Measurements from ENCODE around the gene HSD3B1. TPM values are rescaled to one million over a fixed set of nuclear protein-coding genes. Genes with fewer than 3 reads are reported as not detected.
"Not testable (repeated sequence)": the region's sequence is repeated elsewhere in the genome, so short reads cannot be mapped to it uniquely, and the experiment has no call there.

The HSD3B1 gene
- total and polyA plus RNA-seq, 11 donors, result not detected

GRCh38 chr1:119550381-119550780 is 43.4 kb downstream of the HSD3B1 start:
- no peaks in the 10 kb centered on the region for H3K36me3 ChIP-seq
- H3K4me3 ChIP-seq, result no peak overlapping the region
- no peak for ATAC-seq
- WGBS, 4 donors, result 86 to 94% (median 88%) methylated on average over 2 of the region's 2 CpGs
- no peaks in the 10 kb centered on the region for H3K27me3 ChIP-seq
- no peak for DNase-seq
- H3K4me1 ChIP-seq, result peaks cover 0 to 16% (median 6%) of the 10 kb centered on the region in 12 donors
- TF ChIP-seq CTCF (IDR thresholded peaks at IDR 0.05), result no peak
- TF ChIP-seq POLR2A (IDR thresholded peaks at IDR 0.05), result no peak
- no peak overlapping the region for H3K27ac ChIP-seq
- intact Hi-C loops (cut with DNase I), result loop anchor here in 1 of 10 donors (10.0 kb wide), 1 partner anchor 54 kb away; no protein-coding TSS in a partner anchor
- H3K9me3 ChIP-seq, result no peaks in the 10 kb centered on the region

- no peak overlapping the region for H3K27ac ChIP-seq
- intact Hi-C loops (cut with DNase I), result loop anchor here in 1 of 10 donors (10.0 kb wide), 1 partner anchor 54 kb away; no protein-coding TSS in a partner anchor
- H3K36me3 ChIP-seq, result no peaks in the 10 kb centered on the region
- H3K9me3 ChIP-seq, result no peaks in the 10 kb centered on the region
- DNase-seq, result no peak
- TF ChIP-seq POLR2A (IDR thresholded peaks at IDR 0.05) (no peak), CTCF (IDR thresholded peaks at IDR 0.05) (no peak)
- H3K27me3 ChIP-seq, result no peaks in the 10 kb centered on the region
- H3K4me3 ChIP-seq, result no peak overlapping the region
- no peak for ATAC-seq
- H3K4me1 ChIP-seq, result peaks cover 0 to 16% (median 6%) of the 10 kb centered on the region in 12 donors
Observed at GRCh38 chr1:119551218-119551617, 44.2 kb downstream of the HSD3B1 start.

GRCh38 chr1:119552656-119553055 is 45.6 kb downstream of the HSD3B1 start:
- ATAC-seq, result not testable (repeated sequence)

GRCh38 chr1:119553302-119554071 is 46.5 kb downstream of the HSD3B1 start:
- H3K27me3 ChIP-seq, H3K4me3 ChIP-seq, H3K36me3 ChIP-seq, H3K27ac ChIP-seq, DNase-seq, H3K9me3 ChIP-seq: not testable (repeated sequence)
- peak in 1 of 4 donors; percentile 58 for ATAC-seq
- intact Hi-C loops (cut with DNase I), result loop anchor here in 1 of 10 donors (10.0 kb wide), 1 partner anchor 51 kb away; no protein-coding TSS in a partner anchor
- WGBS, 4 donors, result 83 to 91% (median 86%) methylated on average over 1 of the region's 1 CpG
- peaks cover 0 to 16% (median 6%) of the 10 kb centered on the region in 12 donors for H3K4me1 ChIP-seq

More at GRCh38 chr1:119552656-119553055, 45.6 kb downstream of the HSD3B1 start:
- DNase-seq, H3K36me3 ChIP-seq, H3K4me3 ChIP-seq, H3K27me3 ChIP-seq, H3K9me3 ChIP-seq, H3K27ac ChIP-seq: not testable (repeated sequence)
- H3K4me1 ChIP-seq, result peaks cover 0 to 16% (median 6%) of the 10 kb centered on the region in 12 donors
- intact Hi-C loops (cut with DNase I), result loop anchor here in 1 of 10 donors (10.0 kb wide), 1 partner anchor 52 kb away; no protein-coding TSS in a partner anchor
- 56 to 80% (median 68%) methylated on average over 1 of the region's 1 CpG for WGBS, 4 donors

GRCh38 chr1:119554183-119554582 is 47.2 kb downstream of the HSD3B1 start:
- peak; percentile 23 to 69 (median 56) for ATAC-seq
- TF ChIP-seq CTCF (IDR thresholded peaks at IDR 0.05) (no peak), POLR2A (IDR thresholded peaks at IDR 0.05) (no peak)

More at GRCh38 chr1:119554183-119554582, 47.2 kb downstream of the HSD3B1 start:
- DNase-seq, result peak in 2 of 5 donors; percentile 30 to 33
- H3K36me3 ChIP-seq, result no peaks in the 10 kb centered on the region
- H3K4me1 ChIP-seq, result peaks cover 0 to 16% (median 6%) of the 10 kb centered on the region in 12 donors
- no peaks in the 10 kb centered on the region for H3K27me3 ChIP-seq
- intact Hi-C loops (cut with DNase I), result loop anchor here in 1 of 10 donors (10.0 kb wide), 1 partner anchor 51 kb away; no protein-coding TSS in a partner anchor
- H3K4me3 ChIP-seq, result no peak overlapping the region
- no peak overlapping the region for H3K27ac ChIP-seq
- H3K9me3 ChIP-seq, result no peaks in the 10 kb centered on the region

Measured in heart left ventricle (tissue), 16 donors.